Stimulated activated CD4-positive, alpha-beta T cell treated with anti-CD3 and anti-CD28 coated beads, Interleukin-15, amount 100 ng/mL, for 24 hours (primary cell): ENCODE results near the gene FKTN.

Experiments
- DNase-seq: peaks from one replicate; pipeline ENCODE4 v3.0.0-alpha.2; 2020

The FKTN gene

GRCh38 chr9:105633411-105633810, 75.5 kb downstream of the FKTN start:
- DNase-seq: no peak

GRCh38 chr9:105636331-105636730, 78.4 kb downstream of the FKTN start:
- DNase-seq: no peak

GRCh38 chr9:105637787-105638395, 80.0 kb downstream of the FKTN start:
- no peak for DNase-seq

GRCh38 chr9:105639936-105640335, 82.0 kb downstream of the FKTN start:
- no peak for DNase-seq

- no peak for DNase-seq
These were observed 85.9 kb downstream of the FKTN start for GRCh38 chr9:105643795-105644194.

GRCh38 chr9:105646879-105647594, 89.1 kb downstream of the FKTN start:
- no peak for DNase-seq

- DNase-seq: no peak
These were observed 89.8 kb downstream of the FKTN start for GRCh38 chr9:105647595-105648349.

GRCh38 chr9:105651806-105652205, 93.9 kb downstream of the FKTN start:
- DNase-seq: no peak

GRCh38 chr9:105656131-105656921, 98.4 kb downstream of the FKTN start:
- peak; percentile 25 for DNase-seq

GRCh38 chr9:105658351-105658750, 100.4 kb downstream of the FKTN start:
- no peak for DNase-seq

- no peak for DNase-seq
These were observed 103.1 kb downstream of the FKTN start for GRCh38 chr9:105661011-105661410.

- DNase-seq: no peak
These were observed 104.5 kb downstream of the FKTN start, which contains the start of gene TAL2 for GRCh38 chr9:105662184-105663104. TAL2 (plus strand) TSS chr9:105662457; CDS start chr9:105662497, 40 bp downstream.

GRCh38 chr9:105663914-105664313, 106.0 kb downstream of the FKTN start:
- no peak for DNase-seq

- DNase-seq: no peak
These were observed 109.9 kb downstream of the FKTN start for GRCh38 chr9:105667867-105668266.

GRCh38 chr9:105670315-105670714, 112.4 kb downstream of the FKTN start:
- no peak for DNase-seq

GRCh38 chr9:105670775-105671174, 112.8 kb downstream of the FKTN start:
- DNase-seq: no peak

GRCh38 chr9:105672711-105673234, 114.8 kb downstream of the FKTN start:
- no peak for DNase-seq

- no peak for DNase-seq
These were observed 116.0 kb downstream of the FKTN start for GRCh38 chr9:105673850-105674387.

GRCh38 chr9:105676351-105676923, 118.5 kb downstream of the FKTN start:
- no peak for DNase-seq

GRCh38 chr9:105678163-105678562, 120.2 kb downstream of the FKTN start:
- DNase-seq: no peak

- DNase-seq: no peak
These were observed 120.8 kb downstream of the FKTN start for GRCh38 chr9:105678781-105679180.
